Measurements from ENCODE around the gene ALDH7A1.

Gene ALDH7A1

GRCh38 chr5:126513703-126514102 is 81.3 kb downstream of the ALDH7A1 start:
- peaks cover 10% of the 10 kb centered on the region for H3K4me1 ChIP-seq (ENCODE audit: control insufficient read depth, insufficient read depth, low read length)
- no peak overlapping the region for H3K4me3 ChIP-seq (ENCODE audit: low read length)
- no peaks in the 10 kb centered on the region for H3K36me3 ChIP-seq (ENCODE audit: control insufficient read depth, insufficient read depth, low read length)
- H3K27me3 ChIP-seq (ENCODE audit: control insufficient read depth, insufficient read depth, low read length): no peaks in the 10 kb centered on the region
- H3K9me3 ChIP-seq (ENCODE audit: control insufficient read depth, low read length): no peaks in the 10 kb centered on the region
- H3K9ac ChIP-seq (ENCODE audit: low read length): no peak overlapping the region

GRCh38 chr5:126513302-126513701 is 81.7 kb downstream of the ALDH7A1 start:
- H3K9ac ChIP-seq (ENCODE audit: low read length): no peak overlapping the region
- H3K9me3 ChIP-seq (ENCODE audit: control insufficient read depth, low read length): no peaks in the 10 kb centered on the region
- H3K4me3 ChIP-seq (ENCODE audit: low read length): no peak overlapping the region
- peaks cover 10% of the 10 kb centered on the region for H3K4me1 ChIP-seq (ENCODE audit: control insufficient read depth, insufficient read depth, low read length)
- H3K36me3 ChIP-seq (ENCODE audit: control insufficient read depth, insufficient read depth, low read length): no peaks in the 10 kb centered on the region
- no peaks in the 10 kb centered on the region for H3K27me3 ChIP-seq (ENCODE audit: control insufficient read depth, insufficient read depth, low read length)

GRCh38 chr5:126512451-126512850 is 82.6 kb downstream of the ALDH7A1 start:
- H3K27me3 ChIP-seq (ENCODE audit: control insufficient read depth, insufficient read depth, low read length): no peaks in the 10 kb centered on the region
- no peak overlapping the region for H3K4me3 ChIP-seq (ENCODE audit: low read length)
- no peaks in the 10 kb centered on the region for H3K36me3 ChIP-seq (ENCODE audit: control insufficient read depth, insufficient read depth, low read length)
- H3K9ac ChIP-seq (ENCODE audit: low read length): no peak overlapping the region
- no peaks in the 10 kb centered on the region for H3K9me3 ChIP-seq (ENCODE audit: control insufficient read depth, low read length)
- H3K4me1 ChIP-seq (ENCODE audit: control insufficient read depth, insufficient read depth, low read length): peaks cover 10% of the 10 kb centered on the region

- H3K9me3 ChIP-seq (ENCODE audit: control insufficient read depth, low read length): no peaks in the 10 kb centered on the region
- no peak overlapping the region for H3K4me3 ChIP-seq (ENCODE audit: low read length)
- H3K9ac ChIP-seq (ENCODE audit: low read length): no peak overlapping the region
- no peaks in the 10 kb centered on the region for H3K36me3 ChIP-seq (ENCODE audit: control insufficient read depth, insufficient read depth, low read length)
- H3K4me1 ChIP-seq (ENCODE audit: control insufficient read depth, insufficient read depth, low read length): peaks cover 10% of the 10 kb centered on the region
- H3K27me3 ChIP-seq (ENCODE audit: control insufficient read depth, insufficient read depth, low read length): no peaks in the 10 kb centered on the region
Measured at GRCh38 chr5:126511961-126512360, 83.1 kb downstream of the ALDH7A1 start.

- H3K9me3 ChIP-seq (ENCODE audit: control insufficient read depth, low read length): no peaks in the 10 kb centered on the region
- no peak overlapping the region for H3K9ac ChIP-seq (ENCODE audit: low read length)
- H3K27me3 ChIP-seq (ENCODE audit: control insufficient read depth, insufficient read depth, low read length): no peaks in the 10 kb centered on the region
- H3K4me3 ChIP-seq (ENCODE audit: low read length): no peak overlapping the region
- no peaks in the 10 kb centered on the region for H3K36me3 ChIP-seq (ENCODE audit: control insufficient read depth, insufficient read depth, low read length)
- peaks cover 4% of the 10 kb centered on the region for H3K4me1 ChIP-seq (ENCODE audit: control insufficient read depth, insufficient read depth, low read length)
Measured at GRCh38 chr5:126509339-126509738, 85.7 kb downstream of the ALDH7A1 start.

- H3K9ac ChIP-seq (ENCODE audit: low read length): no peak overlapping the region
- peaks cover 2% of the 10 kb centered on the region for H3K4me1 ChIP-seq (ENCODE audit: control insufficient read depth, insufficient read depth, low read length)
- no peaks in the 10 kb centered on the region for H3K36me3 ChIP-seq (ENCODE audit: control insufficient read depth, insufficient read depth, low read length)
- no peaks in the 10 kb centered on the region for H3K9me3 ChIP-seq (ENCODE audit: control insufficient read depth, low read length)
- H3K4me3 ChIP-seq (ENCODE audit: low read length): no peak overlapping the region
- no peaks in the 10 kb centered on the region for H3K27me3 ChIP-seq (ENCODE audit: control insufficient read depth, insufficient read depth, low read length)
Measured at GRCh38 chr5:126508962-126509279, 86.1 kb downstream of the ALDH7A1 start.

GRCh38 chr5:126508251-126508961 is 86.6 kb downstream of the ALDH7A1 start:
- peaks cover 7% of the 10 kb centered on the region for H3K4me1 ChIP-seq (ENCODE audit: control insufficient read depth, insufficient read depth, low read length)
- no peaks in the 10 kb centered on the region for H3K9me3 ChIP-seq (ENCODE audit: control insufficient read depth, low read length)
- H3K27me3 ChIP-seq (ENCODE audit: control insufficient read depth, insufficient read depth, low read length): no peaks in the 10 kb centered on the region
- H3K9ac ChIP-seq (ENCODE audit: low read length): no peak overlapping the region
- H3K4me3 ChIP-seq (ENCODE audit: low read length): no peak overlapping the region
- H3K36me3 ChIP-seq (ENCODE audit: control insufficient read depth, insufficient read depth, low read length): no peaks in the 10 kb centered on the region

GRCh38 chr5:126506079-126506478 is 88.9 kb downstream of the ALDH7A1 start:
- H3K9ac ChIP-seq (ENCODE audit: low read length): no peak overlapping the region
- H3K4me3 ChIP-seq (ENCODE audit: low read length): no peak overlapping the region
- no peaks in the 10 kb centered on the region for H3K9me3 ChIP-seq (ENCODE audit: control insufficient read depth, low read length)
- no peaks in the 10 kb centered on the region for H3K27me3 ChIP-seq (ENCODE audit: control insufficient read depth, insufficient read depth, low read length)
- H3K4me1 ChIP-seq (ENCODE audit: control insufficient read depth, insufficient read depth, low read length): peaks cover 7% of the 10 kb centered on the region
- no peaks in the 10 kb centered on the region for H3K36me3 ChIP-seq (ENCODE audit: control insufficient read depth, insufficient read depth, low read length)

GRCh38 chr5:126503602-126504104 is 91.4 kb downstream of the ALDH7A1 start:
- Histone ChIP-seq H3K27me3 (ENCODE audit: control insufficient read depth, insufficient read depth, low read length) (no peaks in the 10 kb centered on the region), H3K4me1 (ENCODE audit: control insufficient read depth, insufficient read depth, low read length) (peaks cover 11% of the 10 kb centered on the region), H3K9ac (ENCODE audit: low read length) (no peak overlapping the region), H3K9me3 (ENCODE audit: control insufficient read depth, low read length) (no peaks in the 10 kb centered on the region), H3K36me3 (ENCODE audit: control insufficient read depth, insufficient read depth, low read length) (no peaks in the 10 kb centered on the region), H3K4me3 (ENCODE audit: low read length) (no peak overlapping the region)

GRCh38 chr5:126501448-126501847 is 93.6 kb downstream of the ALDH7A1 start:
- Histone ChIP-seq H3K36me3 (ENCODE audit: control insufficient read depth, insufficient read depth, low read length) (no peaks in the 10 kb centered on the region), H3K4me1 (ENCODE audit: control insufficient read depth, insufficient read depth, low read length) (peaks cover 11% of the 10 kb centered on the region), H3K27me3 (ENCODE audit: control insufficient read depth, insufficient read depth, low read length) (no peaks in the 10 kb centered on the region), H3K9ac (ENCODE audit: low read length) (no peak overlapping the region), H3K4me3 (ENCODE audit: low read length) (no peak overlapping the region), H3K9me3 (ENCODE audit: control insufficient read depth, low read length) (no peaks in the 10 kb centered on the region)

- Histone ChIP-seq H3K9me3 (ENCODE audit: control insufficient read depth, low read length) (no peaks in the 10 kb centered on the region), H3K9ac (ENCODE audit: low read length) (no peak overlapping the region)
Measured at GRCh38 chr5:126499853-126500342, 95.1 kb downstream of the ALDH7A1 start.

GRCh38 chr5:126499278-126499677 is 95.7 kb downstream of the ALDH7A1 start:
- Histone ChIP-seq H3K9ac (ENCODE audit: low read length) (no peak overlapping the region), H3K9me3 (ENCODE audit: control insufficient read depth, low read length) (no peaks in the 10 kb centered on the region), H3K4me1 (ENCODE audit: control insufficient read depth, insufficient read depth, low read length) (peaks cover 11% of the 10 kb centered on the region), H3K36me3 (ENCODE audit: control insufficient read depth, insufficient read depth, low read length) (no peaks in the 10 kb centered on the region), H3K27me3 (ENCODE audit: control insufficient read depth, insufficient read depth, low read length) (no peaks in the 10 kb centered on the region), H3K4me3 (ENCODE audit: low read length) (no peak overlapping the region)

More at GRCh38 chr5:126499853-126500342, 95.1 kb downstream of the ALDH7A1 start:
- H3K4me3 ChIP-seq (ENCODE audit: low read length): no peak overlapping the region
- H3K36me3 ChIP-seq (ENCODE audit: control insufficient read depth, insufficient read depth, low read length): no peaks in the 10 kb centered on the region
- peaks cover 11% of the 10 kb centered on the region for H3K4me1 ChIP-seq (ENCODE audit: control insufficient read depth, insufficient read depth, low read length)
- H3K27me3 ChIP-seq (ENCODE audit: control insufficient read depth, insufficient read depth, low read length): no peaks in the 10 kb centered on the region
